ENCODE data around the gene CLK2.
"Not testable (repeated sequence)": the region's sequence is repeated elsewhere in the genome, so short reads cannot be mapped to it uniquely, and the experiment has no call there.

The CLK2 gene

GRCh38 chr1:155263067-155263466 is 10.2 kb downstream of the CLK2 start:
- DNase-seq = no peak

DNA sequence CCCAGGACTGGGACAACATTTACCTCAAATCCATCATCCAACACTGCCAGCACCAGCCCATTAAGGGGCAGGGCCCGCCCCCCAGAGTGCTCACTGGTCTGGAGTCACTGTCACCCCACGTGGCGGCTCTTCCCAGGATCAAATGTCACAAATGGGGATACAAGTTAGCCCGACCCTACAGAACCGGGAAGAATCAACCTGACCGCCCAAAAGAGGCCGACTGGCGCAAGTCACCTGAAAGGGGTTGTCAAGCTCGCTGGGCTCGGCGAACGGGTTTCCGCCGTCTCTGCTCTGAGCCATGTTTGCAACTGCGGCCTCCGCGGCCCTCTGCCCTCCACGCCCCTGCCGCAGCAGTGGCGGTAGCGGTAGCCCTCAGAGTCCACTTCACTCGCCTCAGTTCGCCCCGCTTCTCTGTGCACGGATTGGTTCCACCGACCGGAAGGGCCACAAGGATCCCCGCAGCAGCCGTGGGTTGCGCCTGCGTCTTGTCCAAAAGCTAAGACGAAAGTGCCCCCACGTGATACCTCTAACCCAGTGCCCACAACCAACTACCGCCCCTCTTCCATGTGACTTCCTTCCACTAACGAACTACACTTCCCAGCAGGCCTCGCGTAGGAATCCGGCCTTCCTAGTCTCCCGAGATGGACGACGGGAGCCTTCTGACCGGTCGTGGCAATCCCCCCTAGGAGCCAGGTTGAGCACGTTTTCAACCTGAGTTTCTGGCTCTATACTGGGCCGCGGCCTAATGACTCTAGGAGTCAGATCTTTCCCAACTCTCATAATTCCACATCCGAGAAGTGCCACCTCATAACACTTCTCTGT is 11.2 kb downstream of the CLK2 start, which contains the start of gene SCAMP3:
TSS of gene SCAMP3 (minus strand) at position 509 of the 822 bp plus-strand sequence. CDS start at position 300, 209 bp downstream.
- DNase-seq = peak; percentile 91

DNA sequence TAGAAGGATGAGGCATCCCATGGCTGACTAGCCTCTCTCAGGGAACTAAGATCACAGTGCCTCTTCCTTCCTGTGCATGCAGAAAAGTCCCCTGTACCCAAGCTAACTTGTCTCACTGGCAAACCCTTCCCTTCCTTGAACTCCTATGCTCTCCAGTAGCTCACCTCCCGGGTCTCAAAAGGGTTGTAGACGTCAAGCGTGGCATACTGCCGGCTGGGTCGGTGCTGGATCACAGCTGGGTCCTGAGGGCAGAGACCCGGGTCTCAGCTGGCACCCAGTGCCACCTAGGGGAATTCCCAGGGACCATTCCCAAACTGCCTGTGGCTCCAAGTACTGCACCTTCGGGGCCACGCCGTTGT is 11.8 kb downstream of the CLK2 start:
- peak; percentile 24 for DNase-seq

GRCh38 chr1:155260276-155260675 is 13.0 kb downstream of the CLK2 start:
- DNase-seq = no peak

- DNase-seq = no peak
Observed at GRCh38 chr1:155256058-155256852, 17.0 kb downstream of the CLK2 start.

- peak; percentile 84 for DNase-seq
Observed at GRCh38 chr1:155255243-155256007, 17.9 kb downstream of the CLK2 start, which contains the start of gene ENTREP3. TSS of gene ENTREP3 (minus strand) at chr1:155255483. CDS start at chr1:155254877, 606 bp downstream.

GRCh38 chr1:155254714-155255242 is 18.5 kb downstream of the CLK2 start:
- no peak for DNase-seq

- no peak for DNase-seq
Observed at GRCh38 chr1:155254228-155254713, 19.0 kb downstream of the CLK2 start.

DNA sequence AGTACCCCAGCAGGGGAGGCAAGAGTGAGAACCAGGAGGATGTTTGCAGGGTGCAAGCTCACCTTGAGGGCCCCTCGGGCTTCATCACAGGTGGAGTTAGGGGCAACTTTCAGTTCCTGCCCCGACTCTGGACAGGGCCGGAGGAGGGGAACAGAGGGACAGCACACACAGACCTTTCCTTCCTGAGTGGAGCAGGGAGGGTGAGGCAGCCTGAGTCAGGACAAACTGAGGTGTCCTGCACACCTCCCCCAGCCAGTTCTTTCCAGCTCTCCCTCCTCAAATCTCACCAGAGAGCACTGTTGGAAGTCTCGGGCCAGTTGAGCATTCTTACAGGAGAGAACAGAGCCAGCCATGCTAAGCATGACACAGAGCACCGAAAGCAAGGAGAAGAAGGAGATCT is 19.5 kb downstream of the CLK2 start:
- no peak for DNase-seq

GRCh38 chr1:155253208-155253607 is 20.1 kb downstream of the CLK2 start:
- DNase-seq = no peak

DNA sequence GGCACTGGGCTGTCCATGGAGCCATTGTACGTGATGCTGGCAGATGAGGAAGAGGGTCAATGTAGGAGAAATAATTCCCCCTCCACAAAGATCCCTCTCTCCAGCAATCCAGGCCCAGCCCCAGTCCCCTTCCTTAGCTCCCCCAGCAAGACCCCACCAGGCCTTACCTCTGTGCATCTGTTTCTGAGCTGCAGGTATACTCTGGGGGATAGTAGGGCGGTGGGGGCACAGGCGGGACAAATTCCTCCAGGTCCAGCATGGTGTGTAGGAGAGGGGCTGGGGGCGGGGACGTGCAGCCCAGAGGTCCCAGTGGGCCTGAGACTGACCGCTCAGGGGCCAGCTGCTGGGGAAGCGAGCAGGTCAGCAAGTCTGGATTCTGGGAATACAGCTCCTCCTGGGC is 21.7 kb downstream of the CLK2 start:
- no peak for DNase-seq

- DNase-seq = peak; percentile 95
Observed at GRCh38 chr1:155250633-155251449, 22.5 kb downstream of the CLK2 start.

DNA sequence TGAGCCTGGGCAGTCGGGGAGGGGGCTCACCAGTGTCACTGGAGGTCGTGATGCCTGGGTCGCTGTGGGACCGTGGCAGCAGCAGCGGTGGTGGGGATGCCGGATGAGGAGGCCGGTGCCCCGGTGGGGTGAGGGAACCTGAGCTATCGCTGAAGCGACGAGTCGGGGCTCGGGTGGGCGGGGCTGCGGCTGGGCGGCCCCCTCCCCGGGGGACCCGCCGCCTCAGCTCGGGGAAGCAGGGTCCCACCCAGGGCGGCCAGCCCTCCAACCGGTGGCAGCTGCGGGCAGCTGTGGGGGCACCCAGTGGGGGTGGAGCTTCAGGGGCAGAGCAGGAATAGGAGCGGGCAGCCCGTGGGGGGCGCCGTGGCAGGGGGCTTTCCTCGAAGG is 23.1 kb downstream of the CLK2 start:
- no peak for DNase-seq

DNA sequence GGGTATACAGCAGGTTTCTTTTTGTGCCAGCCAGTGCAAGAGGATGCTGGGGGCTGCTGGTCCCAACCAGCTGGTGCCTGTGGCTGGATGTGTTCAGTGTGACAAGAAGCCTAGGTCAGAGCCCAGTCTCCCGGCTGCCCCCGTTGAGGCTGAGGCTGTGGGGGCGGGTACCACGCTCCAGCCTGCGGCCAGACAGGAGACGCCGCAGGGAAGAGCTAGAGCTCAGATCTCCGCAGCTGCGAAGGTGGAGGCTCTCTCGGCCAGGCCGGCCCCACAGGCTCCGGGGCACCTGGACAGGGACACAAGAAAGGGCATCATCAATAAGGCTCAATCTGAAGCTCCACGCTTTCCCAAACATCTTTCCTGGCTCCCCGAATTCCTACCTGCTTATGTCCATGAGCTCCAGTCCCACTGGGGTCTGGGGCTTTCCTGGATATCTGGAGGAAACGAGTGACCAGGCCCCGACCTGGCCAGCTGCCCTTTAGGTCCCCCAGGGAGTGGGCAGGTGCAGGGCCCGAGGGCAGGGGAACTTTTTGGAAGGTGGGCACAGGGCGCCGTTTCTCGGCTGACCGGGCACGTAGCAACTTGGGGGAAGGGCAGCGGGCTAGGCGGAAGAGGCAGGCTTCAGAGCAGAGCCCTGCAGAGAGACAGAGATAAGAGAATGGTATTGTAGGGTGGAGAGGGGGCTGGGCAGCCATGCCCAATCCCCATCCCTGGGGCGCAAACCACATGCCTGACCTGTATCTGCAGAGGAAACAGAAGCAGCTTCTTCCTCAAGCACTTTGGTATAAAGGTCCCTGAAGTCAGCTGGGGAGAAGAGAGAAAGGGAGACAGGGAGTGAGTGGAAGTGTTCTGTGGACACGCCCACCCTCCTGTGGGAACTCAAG is 25.4 kb downstream of the CLK2 start:
- DNase-seq = no peak

DNA sequence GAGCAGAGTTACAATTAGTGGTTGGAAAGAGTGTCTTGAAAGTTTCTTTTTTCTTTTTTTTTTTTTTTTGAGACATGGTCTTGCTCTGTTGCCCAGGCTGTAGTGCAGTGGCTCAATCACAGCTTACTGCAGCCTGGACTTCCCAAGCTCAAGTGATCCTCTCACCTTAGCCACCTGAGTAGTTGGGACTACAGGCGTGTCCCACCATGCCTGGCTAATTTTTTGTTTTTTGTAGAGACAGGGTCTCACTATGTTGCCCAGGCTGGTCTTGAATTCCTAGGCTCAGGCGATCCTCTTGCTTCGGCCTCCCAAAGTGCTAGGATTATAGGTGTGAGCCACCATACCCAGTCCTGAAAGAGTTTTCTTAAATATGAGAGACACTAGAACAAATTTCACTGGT is 26.5 kb downstream of the CLK2 start:
- not testable (repeated sequence) for DNase-seq

DNA sequence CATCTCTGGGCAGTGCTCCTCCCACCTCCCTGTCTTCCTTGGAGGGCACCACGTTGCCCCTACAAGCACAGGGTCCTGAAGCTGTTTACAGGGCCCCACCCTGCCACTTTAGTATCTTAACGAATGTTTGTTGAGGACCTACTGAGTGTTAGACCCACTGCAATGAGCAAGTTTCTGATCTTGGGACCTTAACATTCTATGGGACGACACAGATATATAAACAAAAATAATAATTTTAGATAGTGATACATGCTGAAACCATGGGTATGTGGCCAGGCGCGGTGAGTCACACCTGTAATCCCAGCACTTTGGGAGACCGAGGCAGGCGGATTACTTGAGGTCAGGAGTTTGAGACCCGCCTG is 28.2 kb downstream of the CLK2 start:
- no peak for DNase-seq

GRCh38 chr1:155244368-155245162 is 28.7 kb downstream of the CLK2 start:
- DNase-seq = peak; percentile 97

DNA sequence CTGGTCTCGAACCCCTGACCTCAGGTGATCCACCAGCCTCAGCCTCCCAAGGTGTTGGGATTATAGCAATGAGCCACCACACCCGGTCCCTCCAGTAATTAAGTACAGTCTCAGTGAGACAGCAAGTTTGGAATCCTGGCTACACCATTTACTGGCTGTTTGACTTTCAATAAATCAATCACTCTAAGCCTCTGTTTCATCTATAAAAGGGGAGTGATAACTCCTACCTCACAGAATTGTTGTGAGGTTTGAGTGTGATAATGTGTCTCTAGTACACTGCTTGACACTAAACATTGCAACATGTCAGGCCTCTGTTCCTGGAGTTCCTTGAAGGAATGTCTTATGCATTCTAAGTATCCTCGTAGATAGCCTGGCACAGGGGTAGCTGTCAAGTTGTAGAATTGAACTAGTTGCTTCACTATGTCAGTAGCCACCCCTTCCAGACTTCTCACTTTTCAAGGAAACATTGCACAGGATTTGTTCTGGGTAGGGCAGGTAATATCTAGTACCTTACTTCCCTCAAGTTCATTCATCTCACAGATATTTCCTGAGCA is 30.4 kb downstream of the CLK2 start:
- no peak for DNase-seq

DNA sequence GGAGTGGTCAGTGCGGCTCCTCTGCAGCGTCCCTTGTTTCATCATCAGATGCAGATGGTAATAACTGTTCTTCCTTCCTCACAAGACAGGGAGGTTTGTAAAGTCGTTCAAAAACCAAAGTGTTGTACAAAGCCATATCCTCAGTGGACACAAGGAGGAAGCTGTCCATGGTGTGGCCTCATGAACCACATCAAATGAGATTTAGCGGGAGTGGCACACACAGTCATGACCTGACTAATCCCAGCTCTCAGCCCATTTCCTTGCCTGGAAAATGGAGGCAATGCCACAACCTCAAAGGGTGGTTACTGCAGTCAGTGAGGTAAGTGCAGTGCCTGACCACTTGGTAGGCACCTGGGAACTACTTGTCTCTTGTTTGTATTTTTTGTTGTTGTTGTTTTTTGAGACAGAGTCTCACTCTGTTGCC is 31.5 kb downstream of the CLK2 start:
- DNase-seq = no peak
